Muscle layer of duodenum (tissue), 2 donors: Measurements from ENCODE around the gene BCL7A.
A peak's percentile ranks its signal among the peaks of the same experiment; 100 is the strongest.

Experiments
- H3K27ac ChIP-seq: one replicate; pipeline ENCODE4 v1.7.0; 2013; ENCODE audit warnings: mild to moderate bottlenecking, low read length
- H3K27me3 ChIP-seq: one replicate; pipeline ENCODE4 v1.7.0; 2013; ENCODE audit warnings: low read depth, mild to moderate bottlenecking, control low read depth, low read length
- H3K36me3 ChIP-seq, 2 donors: one replicate each; pipeline ENCODE4 v1.7.0; 2013; ENCODE audit warnings: low read length in 2 of 2, control low read depth in 1 of 2, mild to moderate bottlenecking in 1 of 2; ENCODE audit not compliant: insufficient read depth in 2 of 2, control insufficient read depth in 1 of 2
- H3K4me1 ChIP-seq, 2 donors: one replicate each; pipeline ENCODE4 v1.7.0; 2013; ENCODE audit warnings: low read length in 2 of 2, mild to moderate bottlenecking in 2 of 2, control low read depth in 1 of 2, moderate library complexity in 1 of 2; ENCODE audit not compliant: insufficient read depth in 2 of 2, control insufficient read depth in 1 of 2
- H3K4me3 ChIP-seq, 2 donors: one replicate each; pipeline ENCODE4 v1.7.0; 2013; ENCODE audit warnings: low read length in 2 of 2, low read depth in 1 of 2, mild to moderate bottlenecking in 1 of 2
- H3K9me3 ChIP-seq, 2 donors: one replicate each; pipeline ENCODE4 v1.7.0; 2013; ENCODE audit warnings: low read length in 2 of 2, control low read depth in 1 of 2, mild to moderate bottlenecking in 1 of 2; ENCODE audit not compliant: control insufficient read depth in 1 of 2
- donor health status: healthy.

The BCL7A gene

GRCh38 chr12:122004633-122005071 lies 17.0 kb upstream of the BCL7A start:
- Histone ChIP-seq H3K9me3 (no peaks in the 10 kb centered on the region), H3K27ac (no peak overlapping the region), H3K4me1 (no peaks in the 10 kb centered on the region), H3K27me3 (no peaks in the 10 kb centered on the region), H3K4me3 (no peak overlapping the region), H3K36me3 (no peaks in the 10 kb centered on the region)

GRCh38 chr12:122005252-122005776 lies 16.4 kb upstream of the BCL7A start:
- Histone ChIP-seq H3K4me3 (no peak overlapping the region), H3K36me3 (no peaks in the 10 kb centered on the region), H3K27me3 (no peaks in the 10 kb centered on the region), H3K9me3 (no peaks in the 10 kb centered on the region), H3K27ac (no peak overlapping the region), H3K4me1 (no peaks in the 10 kb centered on the region)

- no peaks in the 10 kb centered on the region for H3K27me3 ChIP-seq
- H3K9me3 ChIP-seq, result no peaks in the 10 kb centered on the region
- no peak overlapping the region for H3K27ac ChIP-seq
- H3K4me1 ChIP-seq, result no peaks in the 10 kb centered on the region
- H3K36me3 ChIP-seq, result no peaks in the 10 kb centered on the region
- H3K4me3 ChIP-seq, result no peak overlapping the region
Observed at GRCh38 chr12:122006186-122006926, 15.3 kb upstream of the BCL7A start.

- H3K36me3 ChIP-seq, result no peaks in the 10 kb centered on the region
- H3K4me1 ChIP-seq, result no peaks in the 10 kb centered on the region
- no peak overlapping the region for H3K27ac ChIP-seq
- no peak overlapping the region for H3K4me3 ChIP-seq
- H3K27me3 ChIP-seq, result no peaks in the 10 kb centered on the region
- H3K9me3 ChIP-seq, result no peaks in the 10 kb centered on the region
Observed at GRCh38 chr12:122009741-122010140, 11.9 kb upstream of the BCL7A start.

GRCh38 chr12:122012184-122012583 lies 9.5 kb upstream of the BCL7A start:
- Histone ChIP-seq H3K27ac (no peak overlapping the region), H3K4me3 (no peak overlapping the region), H3K36me3 (no peaks in the 10 kb centered on the region), H3K9me3 (no peaks in the 10 kb centered on the region), H3K27me3 (no peaks in the 10 kb centered on the region), H3K4me1 (no peaks in the 10 kb centered on the region)

- Histone ChIP-seq H3K27me3 (no peaks in the 10 kb centered on the region), H3K27ac (no peak overlapping the region), H3K4me3 (no peak overlapping the region), H3K9me3 (no peaks in the 10 kb centered on the region), H3K36me3 (no peaks in the 10 kb centered on the region), H3K4me1 (no peaks in the 10 kb centered on the region)
Observed at GRCh38 chr12:122013136-122013535, 8.5 kb upstream of the BCL7A start.

- Histone ChIP-seq H3K4me3 (no peak overlapping the region), H3K27ac (no peak overlapping the region), H3K36me3 (no peaks in the 10 kb centered on the region)
Observed at GRCh38 chr12:122013791-122014590, 7.7 kb upstream of the BCL7A start.

GRCh38 chr12:122014781-122015180 lies 6.9 kb upstream of the BCL7A start:
- H3K36me3 ChIP-seq, result no peaks in the 10 kb centered on the region
- no peak overlapping the region for H3K4me3 ChIP-seq
- H3K4me1 ChIP-seq, result no peaks in the 10 kb centered on the region
- H3K27me3 ChIP-seq, result no peaks in the 10 kb centered on the region
- no peaks in the 10 kb centered on the region for H3K9me3 ChIP-seq
- H3K27ac ChIP-seq, result no peak overlapping the region

More at GRCh38 chr12:122013791-122014590, 7.7 kb upstream of the BCL7A start:
- Histone ChIP-seq H3K9me3 (no peaks in the 10 kb centered on the region), H3K27me3 (no peaks in the 10 kb centered on the region), H3K4me1 (no peaks in the 10 kb centered on the region)

GRCh38 chr12:122018457-122018856 lies 3.2 kb upstream of the BCL7A start:
- Histone ChIP-seq H3K4me1 (peaks cover 4 to 14% of the 10 kb centered on the region in 2 donors), H3K27ac (no peak overlapping the region), H3K9me3 (no peaks in the 10 kb centered on the region), H3K36me3 (no peaks in the 10 kb centered on the region), H3K27me3 (peaks cover 5% of the 10 kb centered on the region), H3K4me3 (no peak overlapping the region)

GRCh38 chr12:122018937-122019336 lies 2.7 kb upstream of the BCL7A start:
- H3K27me3 ChIP-seq, result peaks cover 5% of the 10 kb centered on the region
- no peaks in the 10 kb centered on the region for H3K9me3 ChIP-seq
- H3K27ac ChIP-seq, result no peak overlapping the region
- peaks cover 4 to 19% of the 10 kb centered on the region in 2 donors for H3K4me1 ChIP-seq
- H3K36me3 ChIP-seq, result no peaks in the 10 kb centered on the region
- H3K4me3 ChIP-seq, result no peak overlapping the region

- peak overlapping the region; percentile 26 to 74 for H3K4me3 ChIP-seq
- H3K27ac ChIP-seq, result no peak overlapping the region
Observed at GRCh38 chr12:122020795-122021192, 890 bp upstream of the BCL7A start.

More at GRCh38 chr12:122020795-122021192, 890 bp upstream of the BCL7A start:
- H3K27me3 ChIP-seq, result peaks cover 5% of the 10 kb centered on the region
- H3K4me1 ChIP-seq, result peaks cover 4 to 25% of the 10 kb centered on the region in 2 donors
- no peaks in the 10 kb centered on the region for H3K36me3 ChIP-seq
- H3K9me3 ChIP-seq, result no peaks in the 10 kb centered on the region
